HUES64 (cell line): ENCODE results near the gene CDH13.

Source experiments
- H3K27ac ChIP-seq: 2 replicates; pipeline ENCODE4 v1.7.0; 2013; ENCODE audit warnings: low read depth, low read length, inconsistent platforms
- H3K27me3 ChIP-seq: 2 replicates; pipeline ENCODE4 v1.6.1; 2013; ENCODE audit warnings: mild to moderate bottlenecking, low read length; ENCODE audit not compliant: insufficient read depth
- H3K36me3 ChIP-seq: 2 replicates; pipeline ENCODE4 v1.6.1; 2013; ENCODE audit warnings: mild to moderate bottlenecking, low read length; ENCODE audit not compliant: insufficient read depth
- H3K4me1 ChIP-seq: 2 replicates; pipeline ENCODE4 v1.6.1; 2013; ENCODE audit warnings: mild to moderate bottlenecking, low read length, moderate library complexity; ENCODE audit not compliant: insufficient read depth
- H3K4me3 ChIP-seq: 2 replicates; pipeline ENCODE4 v1.5.1; 2013; ENCODE audit warnings: mild to moderate bottlenecking, low read length, moderate library complexity
- H3K9ac ChIP-seq: 2 replicates; pipeline ENCODE4 v1.6.1; 2013; ENCODE audit warnings: mild to moderate bottlenecking, low read depth, low read length
- H3K9me3 ChIP-seq: 2 replicates; pipeline ENCODE4 v1.6.1; 2013; ENCODE audit warnings: low read depth, low read length; ENCODE audit not compliant: insufficient read depth
- WGBS: fragments of 150-250, 120-280 bp; methylation state at CpG from one replicate; pipeline ENCODE4 v1.1.7; 2013; ENCODE audit warnings: missing lambda C conversion rate; 5-methylcytosine and 5-hydroxymethylcytosine counted together

CDH13 gene

DNA sequence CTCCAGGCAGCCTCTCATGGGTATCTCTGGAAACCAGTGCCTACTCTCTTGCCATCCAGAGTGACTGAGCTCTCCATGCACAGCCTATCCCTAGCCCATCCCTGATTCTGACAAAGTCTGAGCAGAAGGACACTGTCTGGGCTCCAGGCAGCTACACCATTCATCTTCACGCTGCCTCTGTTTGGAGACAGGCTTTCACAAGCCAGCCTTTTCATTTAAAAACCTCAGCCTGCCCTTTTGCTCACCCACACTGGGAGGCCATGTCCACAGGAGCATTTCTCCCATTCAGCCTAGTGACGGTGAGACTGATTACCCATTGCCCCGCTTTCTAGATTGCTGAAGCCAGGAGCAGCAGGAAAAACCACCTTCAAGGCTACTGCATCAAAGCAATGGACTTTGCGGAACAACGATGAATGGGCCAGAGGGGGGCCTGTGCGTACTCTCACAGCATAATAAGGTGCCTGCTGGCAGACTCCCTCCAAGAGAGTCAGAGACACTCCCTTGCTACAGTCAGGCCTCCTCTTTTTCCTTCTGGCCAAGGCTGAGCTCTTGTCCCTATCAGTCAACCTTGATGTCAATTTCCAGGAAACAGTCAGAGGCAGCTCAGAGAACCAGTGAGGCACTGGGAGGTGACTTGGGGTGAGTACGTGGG is 24.7 kb upstream of the CDH13 start:
- Histone ChIP-seq H3K9me3 (peaks cover 19% of the 10 kb centered on the region), H3K9ac (no peak overlapping the region), H3K36me3 (no peaks in the 10 kb centered on the region), H3K27ac (no peak overlapping the region), H3K4me1 (peaks cover 26% of the 10 kb centered on the region), H3K4me3 (no peak overlapping the region), H3K27me3 (no peaks in the 10 kb centered on the region)
- 71% methylated on average over 7 of the region's 7 CpGs for WGBS

DNA sequence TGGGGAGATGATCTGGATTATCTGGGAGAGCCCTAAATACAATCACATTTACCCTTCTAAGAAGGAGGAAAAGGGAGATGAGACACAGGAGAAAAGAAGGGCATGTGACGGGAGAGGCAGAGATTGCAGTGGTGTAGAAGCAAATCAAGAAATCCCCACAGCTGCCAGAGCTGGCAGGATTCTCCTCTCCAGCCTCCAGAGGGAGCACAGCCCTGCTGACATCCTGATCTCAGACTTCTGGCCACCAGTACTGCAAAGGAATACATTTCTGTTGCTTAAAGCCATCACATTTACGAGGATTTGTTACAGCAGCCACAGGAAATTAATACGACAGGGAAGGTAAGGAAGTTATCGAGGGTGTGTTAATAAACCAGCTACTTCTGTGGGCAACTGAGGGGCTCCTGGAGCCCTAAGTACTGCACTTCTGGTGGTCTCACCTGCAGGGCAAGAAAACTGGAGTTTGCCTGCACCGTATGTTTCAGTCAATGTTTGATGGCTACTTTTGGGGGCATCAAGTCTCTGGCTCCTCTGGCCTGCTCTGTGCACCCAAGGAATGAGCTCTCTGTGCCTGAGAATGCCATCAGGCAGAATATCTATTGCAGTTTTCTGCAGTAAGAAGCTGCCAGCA is 22.9 kb upstream of the CDH13 start:
- WGBS = 65% methylated on average over 5 of the region's 5 CpGs
- Histone ChIP-seq H3K4me1 (peaks cover 22% of the 10 kb centered on the region), H3K9me3 (peaks cover 14% of the 10 kb centered on the region)

DNA sequence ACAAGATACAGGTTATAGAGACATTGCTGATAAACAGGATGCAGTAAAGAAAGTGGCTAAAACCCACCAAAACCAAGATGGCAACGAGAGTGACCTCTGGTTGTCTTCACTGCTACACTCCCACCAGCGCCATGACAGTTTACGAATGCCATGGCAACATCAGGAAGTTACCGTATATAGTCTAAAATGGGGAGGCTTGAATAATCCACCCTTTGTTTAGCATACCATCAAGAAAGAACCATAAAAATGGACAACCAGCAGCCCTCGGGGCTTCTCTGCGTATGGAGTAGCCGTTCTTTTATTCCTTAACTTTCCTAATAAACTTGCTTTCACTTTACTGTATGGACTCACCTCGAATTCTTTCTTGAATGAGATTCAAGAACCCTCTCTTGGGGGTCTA is 21.7 kb upstream of the CDH13 start:
- H3K36me3 ChIP-seq = no peaks in the 10 kb centered on the region
- no peak overlapping the region for H3K27ac ChIP-seq
- WGBS = 93% methylated on average over 8 of the region's 8 CpGs
- H3K27me3 ChIP-seq = no peaks in the 10 kb centered on the region
- peaks cover 20% of the 10 kb centered on the region for H3K4me1 ChIP-seq
- H3K4me3 ChIP-seq = no peak overlapping the region
- no peak overlapping the region for H3K9ac ChIP-seq
- peaks cover 4% of the 10 kb centered on the region for H3K9me3 ChIP-seq

More for the DNA sequence above, 22.9 kb upstream of the CDH13 start:
- Histone ChIP-seq H3K9ac (no peak overlapping the region), H3K4me3 (no peak overlapping the region), H3K27me3 (no peaks in the 10 kb centered on the region), H3K36me3 (no peaks in the 10 kb centered on the region), H3K27ac (no peak overlapping the region)

DNA sequence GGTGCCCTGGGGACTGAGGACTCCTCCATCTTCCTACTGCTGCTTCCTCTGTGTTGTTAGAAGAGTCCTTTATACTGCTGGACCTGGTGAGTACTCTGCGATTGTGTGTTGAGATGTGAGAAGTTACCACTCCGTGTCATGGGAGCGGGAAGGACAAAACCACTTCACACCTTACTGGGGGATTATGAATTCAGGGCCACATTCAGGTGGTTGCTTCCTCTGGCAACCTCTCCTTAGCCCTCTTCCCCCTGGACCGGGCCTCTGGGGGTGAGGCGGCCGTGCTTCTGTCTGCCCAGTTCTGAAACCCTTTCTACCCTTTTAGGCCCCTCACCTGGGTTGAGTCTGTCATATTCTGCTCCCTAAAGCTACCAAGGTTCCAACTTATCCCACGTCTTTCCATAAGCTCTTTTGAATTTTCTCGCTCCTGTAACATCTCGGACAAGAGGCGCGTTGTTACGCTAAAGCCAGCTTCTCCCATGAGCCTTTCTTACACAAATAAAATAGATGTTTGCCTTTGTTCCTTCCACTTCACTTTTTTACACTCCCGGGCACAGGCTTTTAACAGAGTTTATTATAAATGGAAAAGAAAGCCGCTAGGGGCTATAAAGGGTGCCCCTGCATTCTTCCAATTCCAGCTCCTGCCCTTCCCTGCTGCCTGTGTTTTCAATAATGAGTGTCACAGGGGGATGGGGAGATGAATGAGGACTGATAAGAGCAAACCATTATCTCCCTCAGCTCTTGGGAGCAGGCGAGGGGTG is 20.7 kb upstream of the CDH13 start:
- H3K9me3 ChIP-seq = no peaks in the 10 kb centered on the region
- peaks cover 20% of the 10 kb centered on the region for H3K4me1 ChIP-seq
- no peaks in the 10 kb centered on the region for H3K27me3 ChIP-seq
- H3K9ac ChIP-seq = peak overlapping the region; percentile 21
- peak overlapping the region; percentile 75 for H3K27ac ChIP-seq
- H3K4me3 ChIP-seq = peak overlapping the region; percentile 6
- 25% methylated on average over 11 of the region's 15 CpGs for WGBS
- H3K36me3 ChIP-seq = no peaks in the 10 kb centered on the region

DNA sequence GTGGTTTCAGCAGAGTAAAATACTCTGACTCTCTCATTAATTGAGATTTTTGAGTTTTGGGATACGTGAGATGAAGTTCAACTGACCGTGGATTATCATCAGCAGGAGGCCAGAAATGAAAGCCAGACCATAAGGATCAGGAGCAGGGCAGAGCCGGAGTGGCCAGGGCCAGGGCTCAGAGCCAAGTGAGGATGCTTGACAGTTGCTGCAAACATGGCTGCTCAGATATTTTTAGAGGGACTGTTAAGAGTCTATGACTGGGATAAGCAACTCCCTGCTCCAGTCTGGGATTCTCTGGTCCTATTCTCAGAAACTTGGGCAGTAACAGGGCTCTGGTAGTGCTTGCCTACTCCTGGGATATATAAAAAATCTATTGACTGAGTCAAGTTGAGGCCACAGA is 17.6 kb upstream of the CDH13 start:
- WGBS = 95% methylated on average over 3 of the region's 3 CpGs
- no peak overlapping the region for H3K9ac ChIP-seq
- H3K4me1 ChIP-seq = peaks cover 17% of the 10 kb centered on the region
- H3K27ac ChIP-seq = no peak overlapping the region
- no peaks in the 10 kb centered on the region for H3K36me3 ChIP-seq
- no peaks in the 10 kb centered on the region for H3K9me3 ChIP-seq
- no peaks in the 10 kb centered on the region for H3K27me3 ChIP-seq
- no peak overlapping the region for H3K4me3 ChIP-seq

DNA sequence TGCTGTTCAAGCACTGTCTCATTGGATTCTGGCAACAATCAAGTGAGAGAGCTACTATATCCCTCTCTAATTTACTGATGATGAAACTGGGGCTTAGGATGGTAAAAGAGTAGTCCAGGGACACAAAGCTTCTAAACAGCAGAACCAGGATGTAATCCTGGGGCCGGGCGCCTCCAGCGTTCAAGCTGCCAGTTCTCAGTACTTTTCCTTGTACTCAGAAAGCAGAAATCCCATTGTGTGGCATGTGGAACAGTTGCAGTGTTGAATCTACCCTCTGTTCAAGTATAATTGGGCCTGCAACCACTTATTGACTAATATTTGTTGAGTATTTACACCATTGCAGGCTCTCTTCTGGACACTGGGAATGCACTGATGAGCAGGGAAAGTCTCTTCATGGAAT is 14.5 kb upstream of the CDH13 start:
- H3K4me3 ChIP-seq = no peak overlapping the region
- H3K9ac ChIP-seq = no peak overlapping the region
- H3K27me3 ChIP-seq = no peaks in the 10 kb centered on the region
- 67% methylated on average over 3 of the region's 3 CpGs for WGBS
- H3K4me1 ChIP-seq = no peaks in the 10 kb centered on the region
- no peaks in the 10 kb centered on the region for H3K9me3 ChIP-seq
- no peak overlapping the region for H3K27ac ChIP-seq
- H3K36me3 ChIP-seq = no peaks in the 10 kb centered on the region

DNA sequence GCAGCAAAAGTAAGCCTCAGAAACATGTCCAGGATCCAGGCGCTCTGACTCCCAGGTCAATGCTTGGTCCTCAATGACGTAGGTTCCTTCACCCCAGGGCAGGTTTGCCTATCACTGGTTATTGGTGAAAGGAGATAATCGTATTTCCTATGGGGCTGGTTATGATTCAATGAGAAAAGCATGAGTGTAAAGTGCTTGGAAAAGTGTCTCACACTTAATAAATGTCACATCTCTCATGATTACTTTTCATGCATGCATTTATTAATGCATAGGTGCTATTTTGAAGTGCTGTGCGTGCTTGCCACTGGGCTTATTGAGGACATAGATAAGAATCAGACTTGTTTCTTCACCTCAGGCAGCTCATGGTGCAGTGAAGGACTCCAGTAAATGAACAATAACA is 10.4 kb upstream of the CDH13 start:
- WGBS = 97% methylated on average over 4 of the region's 4 CpGs

DNA sequence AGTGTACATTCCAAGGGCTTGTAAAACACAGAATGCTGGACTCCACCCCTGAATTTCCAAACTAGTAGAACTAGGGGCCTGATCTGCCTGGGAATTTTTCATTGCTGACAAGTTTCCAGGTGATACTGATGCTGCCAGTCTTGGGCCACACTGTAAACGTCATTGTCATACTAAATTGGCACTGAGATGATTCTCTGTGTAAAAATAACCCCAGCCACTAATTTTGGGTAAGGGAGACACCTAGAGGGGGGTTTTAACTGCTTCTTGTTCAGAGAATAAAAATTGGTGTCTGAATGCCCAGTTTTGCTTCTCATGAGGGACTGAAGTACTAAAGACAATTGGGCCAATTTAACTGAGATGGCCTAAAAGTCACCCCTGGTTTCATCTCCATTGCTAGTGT is 5.0 kb upstream of the CDH13 start:
- Histone ChIP-seq H3K27ac (no peak overlapping the region), H3K36me3 (no peaks in the 10 kb centered on the region), H3K4me3 (no peak overlapping the region), H3K9me3 (no peaks in the 10 kb centered on the region), H3K9ac (no peak overlapping the region), H3K4me1 (no peaks in the 10 kb centered on the region), H3K27me3 (peaks cover 31% of the 10 kb centered on the region)
- 82% methylated on average over 1 of the region's 1 CpG for WGBS

More for the DNA sequence above, 10.4 kb upstream of the CDH13 start:
- no peaks in the 10 kb centered on the region for H3K27me3 ChIP-seq
- no peak overlapping the region for H3K9ac ChIP-seq
- H3K36me3 ChIP-seq = no peaks in the 10 kb centered on the region
- no peaks in the 10 kb centered on the region for H3K4me1 ChIP-seq
- no peaks in the 10 kb centered on the region for H3K9me3 ChIP-seq
- no peak overlapping the region for H3K4me3 ChIP-seq
- no peak overlapping the region for H3K27ac ChIP-seq

DNA sequence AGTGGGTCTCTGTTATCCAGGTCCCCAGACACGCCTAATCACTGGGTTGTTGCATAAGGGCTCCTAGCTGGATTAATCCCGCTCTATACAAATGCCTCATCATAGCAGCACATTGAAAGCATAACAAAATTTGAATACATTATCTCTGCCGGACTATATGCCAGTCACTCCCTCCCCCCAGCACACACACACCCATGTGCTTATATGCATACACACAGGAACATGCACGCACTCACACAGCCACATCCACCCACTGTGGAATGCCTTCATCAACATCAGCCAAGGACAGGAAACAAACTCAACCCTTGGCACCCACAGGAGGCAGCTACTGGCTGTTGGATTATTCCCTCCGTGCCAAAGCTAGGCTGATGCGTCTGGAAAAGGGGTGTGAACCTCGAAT is 3.5 kb upstream of the CDH13 start:
- WGBS = 89% methylated on average over 7 of the region's 7 CpGs
- peaks cover 46% of the 10 kb centered on the region for H3K27me3 ChIP-seq
- no peak overlapping the region for H3K4me3 ChIP-seq
- H3K27ac ChIP-seq = no peak overlapping the region
- H3K9me3 ChIP-seq = no peaks in the 10 kb centered on the region
- no peak overlapping the region for H3K9ac ChIP-seq
- no peaks in the 10 kb centered on the region for H3K4me1 ChIP-seq
- H3K36me3 ChIP-seq = no peaks in the 10 kb centered on the region

DNA sequence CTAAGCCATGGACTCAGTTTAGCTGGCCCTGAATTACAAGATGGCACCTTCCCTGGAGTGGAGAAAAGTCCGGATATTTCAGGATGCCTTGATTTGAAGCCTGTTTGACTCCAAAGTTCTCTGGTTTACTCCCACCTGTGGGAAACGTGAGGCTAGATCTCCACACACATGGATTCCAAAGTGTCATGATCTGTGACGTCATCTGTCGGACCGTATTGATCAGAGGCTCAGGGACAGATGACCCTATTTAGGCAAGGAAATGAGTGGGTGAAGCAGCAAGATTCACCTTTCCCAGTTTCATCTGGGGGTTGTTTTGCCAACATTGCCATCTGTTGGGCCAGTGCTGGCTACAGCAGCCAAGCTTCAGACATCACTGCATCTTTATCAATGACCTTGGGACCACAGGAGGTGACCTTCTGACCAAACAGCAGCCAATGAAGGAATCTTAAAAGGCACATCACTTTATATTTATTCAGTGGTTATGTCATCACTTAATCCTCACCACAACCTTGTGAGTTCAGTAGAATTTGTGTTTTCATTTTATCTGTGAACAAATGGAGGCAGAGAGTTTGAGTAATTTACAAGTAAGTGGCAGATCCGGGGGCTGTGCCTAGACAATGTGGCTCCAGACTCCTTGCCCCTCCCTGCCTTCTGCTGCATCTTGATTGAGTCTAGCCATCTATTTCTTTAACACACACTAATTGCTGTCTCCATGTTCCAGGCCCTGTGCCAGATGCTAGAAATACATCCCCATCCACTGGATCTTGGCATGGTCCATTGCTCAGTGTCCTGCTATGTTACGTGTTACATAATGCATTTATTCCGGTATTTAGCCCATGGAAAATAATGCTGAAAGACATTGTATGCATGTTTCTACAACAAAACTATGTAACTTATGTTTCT is 1.5 kb upstream of the CDH13 start:
- Histone ChIP-seq H3K9me3 (no peaks in the 10 kb centered on the region), H3K9ac (no peak overlapping the region), H3K36me3 (no peaks in the 10 kb centered on the region), H3K4me3 (no peak overlapping the region), H3K27me3 (peaks cover 57% of the 10 kb centered on the region), H3K4me1 (peaks cover 19% of the 10 kb centered on the region), H3K27ac (no peak overlapping the region)
- WGBS = 93% methylated on average over 8 of the region's 8 CpGs

DNA sequence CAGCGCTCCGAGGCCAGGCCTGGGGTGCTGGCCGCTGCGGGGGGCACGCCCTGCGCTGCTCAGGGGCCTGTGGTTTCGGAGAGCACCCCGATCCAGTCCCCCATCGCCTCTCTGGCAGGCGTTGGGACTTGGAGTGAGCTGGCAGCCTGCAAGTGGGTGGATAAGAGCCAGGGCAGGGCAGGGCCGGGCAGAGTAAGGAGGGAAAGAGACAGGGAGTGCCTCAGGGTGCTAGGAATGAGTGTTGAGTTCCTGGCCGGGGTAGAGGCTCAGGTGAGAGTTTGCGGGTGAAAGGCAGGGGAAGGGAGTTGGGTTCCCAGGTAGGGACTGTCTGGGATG is 1.3 kb downstream of the CDH13 start:
- H3K36me3 ChIP-seq = no peaks in the 10 kb centered on the region
- peaks cover 55% of the 10 kb centered on the region for H3K27me3 ChIP-seq
- peak overlapping the region; percentile 61 for H3K4me3 ChIP-seq
- H3K9me3 ChIP-seq = no peaks in the 10 kb centered on the region
- WGBS = 32% methylated on average over 13 of the region's 13 CpGs
- peaks cover 25% of the 10 kb centered on the region for H3K4me1 ChIP-seq
- H3K9ac ChIP-seq = peak overlapping the region; percentile 58
- H3K27ac ChIP-seq = no peak overlapping the region
